Measurements from ENCODE around the gene TAF8.

TAF8 gene

DNA sequence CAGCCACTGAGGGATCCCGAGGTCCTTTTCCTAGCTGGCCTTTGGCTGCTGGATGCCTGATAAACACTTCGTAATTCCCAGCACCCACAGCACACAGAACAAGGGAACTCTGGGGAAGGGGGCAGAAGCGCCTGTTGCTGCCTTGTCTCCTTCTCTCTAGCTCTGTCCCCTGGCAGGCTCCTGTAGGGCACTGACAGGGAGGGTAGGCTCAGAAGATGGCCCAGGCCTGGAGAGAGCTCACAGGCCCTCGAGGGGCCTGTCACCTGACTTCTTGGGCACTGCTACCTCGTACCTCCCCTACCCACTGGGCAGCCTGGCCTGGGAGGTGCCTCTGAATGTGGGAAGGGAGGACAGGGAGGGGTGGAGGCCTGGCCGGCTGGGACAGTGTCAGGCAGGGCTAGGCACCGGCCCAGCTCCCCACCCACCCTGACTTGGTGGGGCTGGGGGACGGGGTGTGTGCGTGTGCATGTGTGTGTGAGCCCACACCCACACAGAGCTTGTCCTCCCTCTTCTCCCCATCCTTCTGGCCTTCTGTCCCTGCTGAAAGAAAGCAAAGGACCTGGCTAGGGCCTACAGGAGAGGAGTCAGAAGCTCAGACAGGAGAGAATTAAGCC lies 74.0 kb downstream of the TAF8 start:
- no peak for DNase-seq (ENCODE audit: low read depth in 2 of 2)

DNA sequence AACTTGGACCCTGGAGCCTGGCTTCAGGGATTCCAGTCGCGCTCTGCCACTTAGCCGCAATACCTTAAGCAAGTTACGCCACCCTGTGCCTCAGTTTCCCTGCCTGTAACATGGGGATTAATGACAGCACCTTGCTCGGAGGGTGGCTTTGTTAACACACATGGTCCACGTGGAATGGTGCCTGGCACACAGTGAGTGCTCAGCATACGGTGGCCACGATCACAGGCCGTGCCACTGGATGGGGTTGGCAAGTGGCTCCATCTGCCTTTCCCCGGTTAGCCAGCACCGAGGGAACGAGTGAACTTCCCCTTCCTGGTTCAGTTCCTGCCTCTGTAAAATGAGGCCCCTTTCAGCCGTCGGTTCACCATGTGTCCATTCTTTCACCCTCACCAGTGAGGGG lies 74.9 kb downstream of the TAF8 start:
- DNase-seq (ENCODE audit: low read depth in 2 of 2), result no peak

DNA sequence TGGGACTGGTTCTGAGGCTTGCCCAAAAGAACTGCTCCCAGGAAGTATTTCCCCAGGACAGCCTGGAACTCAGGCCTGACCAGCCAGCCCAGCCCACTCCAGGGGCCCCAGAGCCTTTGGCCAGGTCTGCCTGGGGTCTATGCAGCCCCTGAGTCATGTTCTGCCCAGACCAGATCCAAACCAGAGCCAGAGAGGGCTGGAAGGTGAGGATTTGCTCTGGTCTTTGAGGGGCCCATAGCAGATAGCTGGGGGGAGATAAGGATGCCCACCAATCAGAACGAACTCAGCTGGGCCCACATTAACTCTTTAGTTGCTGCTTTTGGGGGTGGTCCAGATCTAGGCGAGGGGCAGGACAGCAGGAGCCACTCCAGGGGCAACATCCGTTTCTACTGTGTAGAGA lies 75.3 kb downstream of the TAF8 start:
- no peak for DNase-seq (ENCODE audit: low read depth in 2 of 2)

DNA sequence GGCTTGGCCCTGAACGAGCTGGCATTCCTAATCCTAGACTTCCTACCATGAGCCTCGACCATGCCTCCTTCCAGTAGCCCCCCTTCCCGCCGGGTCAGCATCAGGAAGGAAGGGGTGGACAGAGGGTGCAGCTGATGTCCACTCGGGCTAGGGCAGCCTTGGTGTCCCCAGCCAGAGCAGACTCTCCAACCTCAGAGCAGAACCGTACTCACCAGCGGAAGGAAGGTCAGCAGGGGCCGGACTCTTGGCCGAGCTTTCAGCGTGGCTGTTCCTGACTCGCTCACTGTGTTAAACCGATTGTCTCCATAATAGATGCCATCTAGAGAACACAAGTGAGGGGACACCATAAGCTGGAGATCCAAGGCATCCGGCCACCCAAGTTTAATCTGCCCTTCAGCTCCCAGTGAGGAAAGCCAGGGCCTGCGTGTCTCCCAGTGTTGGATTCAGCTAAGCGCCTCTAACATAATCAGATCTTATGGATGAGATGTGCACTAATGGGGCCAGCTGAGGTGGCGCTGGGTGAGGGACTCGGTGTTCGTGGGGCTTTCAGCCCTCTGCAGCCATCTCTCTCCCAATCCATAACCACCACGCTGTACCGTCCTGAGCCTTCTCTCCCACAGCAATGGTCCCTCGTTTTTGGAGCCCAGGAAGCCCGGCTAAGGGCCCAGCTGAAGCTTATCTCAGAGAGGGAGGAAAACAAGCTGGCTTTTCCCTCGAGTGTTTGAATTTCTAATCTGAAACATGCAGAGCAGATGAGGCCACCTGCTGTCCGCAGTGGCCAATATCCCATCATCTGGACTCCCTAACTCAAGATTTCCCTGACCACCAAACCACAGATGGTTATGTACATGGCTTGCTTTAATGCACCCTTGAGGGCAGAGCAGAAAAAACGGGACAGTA lies 78.4 kb downstream of the TAF8 start:
- no peak for DNase-seq (ENCODE audit: low read depth in 2 of 2)

DNA sequence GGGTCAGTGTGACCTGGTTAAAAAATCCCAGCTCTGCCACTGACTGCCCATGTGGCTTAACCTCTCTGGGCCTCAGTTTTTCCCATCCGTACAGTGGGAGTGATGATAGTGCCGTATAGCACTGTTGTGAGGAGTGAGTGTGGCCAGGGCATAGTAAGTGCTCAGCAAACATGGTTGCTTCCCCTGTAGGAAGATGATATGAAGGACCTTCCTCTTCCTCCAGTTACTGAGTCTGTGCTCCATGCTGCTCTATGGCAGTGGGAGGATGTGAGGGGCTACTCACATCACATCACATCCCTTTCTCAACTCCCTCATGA lies 79.0 kb downstream of the TAF8 start:
- no peak for DNase-seq (ENCODE audit: low read depth in 2 of 2)

DNA sequence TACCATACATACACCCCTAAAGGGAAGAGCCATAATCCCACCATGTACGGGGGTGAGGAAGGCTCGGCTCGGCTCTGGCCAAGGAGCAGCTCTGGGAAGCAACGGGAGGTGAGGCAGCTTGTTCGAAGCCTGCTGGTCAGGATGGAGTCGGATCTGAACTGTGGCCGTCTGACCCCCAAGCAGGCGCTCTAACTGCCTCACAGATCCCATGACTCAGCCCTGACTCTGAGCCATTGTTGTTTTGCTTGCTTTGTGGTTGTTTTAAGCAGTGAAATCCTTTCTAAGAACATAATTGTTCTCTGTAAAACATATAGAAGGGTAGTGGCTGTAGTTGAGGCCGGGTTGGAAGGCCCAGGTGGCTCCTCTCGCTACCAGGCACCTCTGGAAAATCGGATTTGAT lies 81.2 kb downstream of the TAF8 start:
- DNase-seq (ENCODE audit: low read depth in 2 of 2), result no peak

DNA sequence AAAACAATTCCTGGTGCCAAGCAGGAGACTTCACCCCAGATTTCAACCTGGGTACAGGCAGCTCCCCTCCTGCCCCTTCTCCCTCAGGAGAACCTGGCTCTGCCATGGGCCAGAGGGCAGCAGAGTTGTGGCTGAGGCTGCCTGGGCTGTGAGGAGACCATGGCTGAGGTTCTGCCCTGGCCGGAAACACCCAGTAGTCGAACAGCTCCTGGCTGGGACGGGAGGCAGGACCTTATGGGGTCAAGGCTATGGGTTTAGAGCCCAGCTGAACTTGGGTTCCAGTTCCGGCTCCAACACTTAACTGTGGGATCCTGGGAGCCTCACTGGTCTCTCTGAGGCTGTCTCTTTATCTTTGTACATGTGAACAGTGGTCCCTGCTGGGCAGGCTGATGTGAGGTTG lies 83.6 kb downstream of the TAF8 start:
- no peak for DNase-seq (ENCODE audit: low read depth in 2 of 2)

DNA sequence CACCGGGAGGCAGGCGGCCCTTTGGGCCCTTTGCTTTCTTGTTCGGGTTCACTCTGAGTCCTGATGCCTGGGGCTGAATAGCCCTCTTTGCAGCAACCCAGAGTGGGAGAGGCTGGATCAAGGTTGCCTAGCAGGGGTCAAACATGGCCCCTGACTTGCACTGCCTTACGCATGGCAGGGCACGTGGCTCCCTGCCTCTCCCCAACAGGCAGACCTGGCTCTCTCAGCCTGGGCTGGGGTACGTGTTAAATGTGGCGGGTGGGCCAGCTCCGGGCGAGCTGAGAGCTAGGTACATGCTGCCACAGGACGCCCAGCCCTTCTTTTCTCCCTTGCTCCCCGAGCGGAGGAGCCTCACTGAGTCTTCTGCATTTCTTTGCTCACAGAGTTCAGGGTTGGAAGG lies 84.8 kb downstream of the TAF8 start:
- DNase-seq (ENCODE audit: low read depth in 2 of 2), result no peak

DNA sequence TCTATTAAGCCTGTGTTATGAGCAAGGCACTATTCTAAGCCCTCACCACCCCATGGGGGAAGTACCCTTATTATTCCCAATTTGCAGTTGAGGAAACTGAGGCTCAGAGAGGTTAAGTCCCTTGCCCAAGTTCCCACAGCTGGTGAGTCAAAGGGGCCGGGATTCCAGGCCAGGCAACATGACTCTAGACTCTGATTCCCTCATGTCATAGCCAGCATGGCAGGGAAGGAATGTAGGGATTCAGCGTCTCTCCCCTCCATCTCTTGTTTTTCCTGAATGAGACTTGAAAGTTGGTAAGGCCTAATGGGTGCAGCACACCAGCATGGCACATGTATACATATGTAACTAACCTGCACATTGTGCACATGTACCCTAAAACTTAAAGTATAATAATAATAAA lies 85.4 kb downstream of the TAF8 start:
- no peak for DNase-seq (ENCODE audit: low read depth in 2 of 2)

DNA sequence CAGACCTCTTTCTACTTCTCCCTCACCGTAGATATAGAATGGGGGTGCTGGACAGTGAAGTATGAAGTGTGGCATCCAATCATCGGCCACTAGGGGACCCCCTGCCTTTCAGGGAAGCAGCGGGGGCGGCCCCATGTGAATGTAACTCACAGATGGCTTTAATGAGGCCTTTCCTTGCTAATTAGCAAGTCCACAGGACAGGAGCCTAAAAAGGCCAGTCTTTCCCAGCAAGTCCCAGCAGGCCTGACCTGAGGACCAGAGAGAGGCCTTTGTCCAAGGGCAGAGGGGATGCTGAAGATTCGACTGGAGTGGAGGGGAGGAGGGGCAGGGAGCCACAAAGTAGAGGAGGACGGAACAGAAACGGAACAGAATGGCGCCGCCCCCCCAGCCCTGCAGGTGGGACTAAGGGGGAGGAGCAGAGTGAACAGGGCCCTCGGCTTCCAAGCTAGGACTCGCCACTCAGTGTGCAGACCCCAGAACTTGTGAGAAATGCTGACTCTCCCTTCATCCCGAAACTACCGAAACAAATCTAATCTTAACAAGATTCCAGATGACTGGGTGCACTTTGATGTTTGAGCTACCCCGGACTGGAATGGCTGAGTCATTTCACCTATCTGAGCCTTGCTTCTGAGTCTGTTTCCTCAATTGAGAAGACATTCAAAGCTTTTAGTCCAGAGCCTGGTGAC lies 86.3 kb downstream of the TAF8 start:
- peak in 1 of 2 donors; percentile 17 for DNase-seq (ENCODE audit: low read depth in 2 of 2)
